Gastrocnemius medialis (tissue), 4 donors: Measurements from ENCODE around the gene HADH. TPM values are rescaled to one million over a fixed set of nuclear protein-coding genes. Genes with fewer than 3 reads are reported as not detected.

ENCODE experiments used
- ATAC-seq, 2 donors: fragments of 150-250 bp; one replicate each; pipeline ENCODE4 v1.9.1; 2016
- DNase-seq, 2 donors: peaks; one replicate each; pipeline ENCODE4 v3.0.0-alpha.2; 2019
- H3K27ac ChIP-seq, 4 donors: fragments of 200-600 bp; sonication (generic); 1 replicate in 1 of 4; 2 replicates in 3 of 4; pipeline ENCODE4 v1.5.1; 2016 to 2018; ENCODE audit warnings: mild to moderate bottlenecking in 2 of 4, moderate library complexity in 1 of 4
- H3K27me3 ChIP-seq, 3 donors: fragments of 200-600 bp; sonication (generic) in 2 of 3; 1 replicate in 1 of 3; 2 replicates in 2 of 3; pipeline versions ENCODE4 v1.5.1 to v1.6.0; 2016 to 2019; ENCODE audit warnings: mild to moderate bottlenecking in 1 of 3, moderate library complexity in 1 of 3
- H3K36me3 ChIP-seq, 2 donors: fragments of 200-600 bp; sonication (generic) in 1 of 2; one replicate each; pipeline ENCODE4 v1.5.1; 2017 to 2018
- H3K4me1 ChIP-seq, 2 donors: fragments of 200-600 bp; sonication (generic) in 1 of 2; one replicate each; pipeline ENCODE4 v1.5.1; 2016 to 2017; ENCODE audit warnings: mild to moderate bottlenecking in 2 of 2
- H3K4me3 ChIP-seq, 4 donors: fragments of 200-600 bp; sonication (generic) in 3 of 4; 1 replicate in 1 of 4; 2 replicates in 3 of 4; pipeline ENCODE4 v1.5.1; 2016 to 2019; ENCODE audit warnings: mild to moderate bottlenecking in 2 of 4
- H3K9me3 ChIP-seq, 3 donors: fragments of 200-600 bp; sonication (generic) in 2 of 3; 1 replicate in 1 of 3; 2 replicates in 2 of 3; pipeline ENCODE4 v1.5.1; 2016 to 2019
- POLR2A ChIP-seq, 2 donors: fragments of 450-650 bp; IDR thresholded peaks; one replicate each; pipeline ENCODE4 v1.6.1; 2017; ENCODE audit warnings: antibody characterized with exemption in 2 of 2, mild to moderate bottlenecking in 2 of 2, moderate library complexity in 2 of 2
- in situ Hi-C, 4 donors: fragments of 200-750 bp; cut with MboI; loops; one replicate each; pipeline versions ENCODE4 v1.15.0 to v1.8.0; 2017; ENCODE audit warnings: low sequenced_read_pairs in 4 of 4
- intact Hi-C: fragments of 100-400 bp; cut with DNase I; formaldehyde crosslinking; loops from one replicate; pipeline ENCODE4 v1.15.1; 2023; ENCODE audit warnings: low total_unique reads
- total RNA-seq, 4 donors: library from RNA; depleted of rRNA; stranded (reverse); fragments of >200 nt; gene quantifications; one replicate each; pipeline versions ENCODE4 v1.1.0 to v1.2.3, GENCODE V29; 2016
- TF ChIP-seq, protein P1 (sequence below), 5 experiments: fragments of 450-650 bp in 3 of 5; fragments of 200-600 bp in 2 of 5; sonication (generic) in 2 of 5; IDR thresholded peaks in 4 of 5; conservative IDR thresholded peaks in 1 of 5; 1 replicate in 4 of 5; 2 replicates in 1 of 5; pipeline ENCODE4 v1.5.1; 2016 to 2019; ENCODE audit warnings: antibody characterized with exemption in 5 of 5, mild to moderate bottlenecking in 3 of 5, moderate library complexity in 3 of 5

Gene HADH
- total RNA-seq, 4 donors from 2014 or later, result 78.0 to 137 (median 105) TPM

DNA sequence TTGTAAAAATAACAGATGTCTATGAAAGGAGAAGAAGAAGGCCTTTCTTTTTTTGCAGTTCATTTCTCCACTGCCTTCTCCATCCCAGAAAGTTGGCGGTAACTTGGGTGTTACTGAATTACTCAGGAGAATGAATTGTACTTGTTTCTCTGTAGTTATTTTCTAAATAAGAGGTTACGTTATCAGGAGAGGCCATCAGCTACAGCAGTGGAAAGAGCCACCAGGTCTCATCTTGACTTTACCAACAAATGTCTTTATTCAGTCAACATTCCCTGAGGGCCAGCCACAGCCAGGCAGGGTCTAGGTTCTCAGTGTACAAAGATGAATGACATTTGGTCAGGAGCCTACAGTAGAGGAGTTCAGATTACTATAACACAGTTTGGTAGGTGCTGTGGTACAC is 8.1 kb downstream of the HADH start:
- ATAC-seq, result peak; percentile 30 to 49
- no peak overlapping the region for H3K4me3 ChIP-seq

GRCh38 chr4:107999932-108000539 is 10.3 kb downstream of the HADH start:
- TF ChIP-seq, protein P1, sequence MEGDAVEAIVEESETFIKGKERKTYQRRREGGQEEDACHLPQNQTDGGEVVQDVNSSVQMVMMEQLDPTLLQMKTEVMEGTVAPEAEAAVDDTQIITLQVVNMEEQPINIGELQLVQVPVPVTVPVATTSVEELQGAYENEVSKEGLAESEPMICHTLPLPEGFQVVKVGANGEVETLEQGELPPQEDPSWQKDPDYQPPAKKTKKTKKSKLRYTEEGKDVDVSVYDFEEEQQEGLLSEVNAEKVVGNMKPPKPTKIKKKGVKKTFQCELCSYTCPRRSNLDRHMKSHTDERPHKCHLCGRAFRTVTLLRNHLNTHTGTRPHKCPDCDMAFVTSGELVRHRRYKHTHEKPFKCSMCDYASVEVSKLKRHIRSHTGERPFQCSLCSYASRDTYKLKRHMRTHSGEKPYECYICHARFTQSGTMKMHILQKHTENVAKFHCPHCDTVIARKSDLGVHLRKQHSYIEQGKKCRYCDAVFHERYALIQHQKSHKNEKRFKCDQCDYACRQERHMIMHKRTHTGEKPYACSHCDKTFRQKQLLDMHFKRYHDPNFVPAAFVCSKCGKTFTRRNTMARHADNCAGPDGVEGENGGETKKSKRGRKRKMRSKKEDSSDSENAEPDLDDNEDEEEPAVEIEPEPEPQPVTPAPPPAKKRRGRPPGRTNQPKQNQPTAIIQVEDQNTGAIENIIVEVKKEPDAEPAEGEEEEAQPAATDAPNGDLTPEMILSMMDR (IDR thresholded peaks at IDR 0.05 in 4 of 5, conservative IDR thresholded peaks at IDR 0.05 in 1 of 5), result no peak
- no peak for TF ChIP-seq POLR2A (IDR thresholded peaks at IDR 0.05)
- Histone ChIP-seq H3K27ac (peak overlapping the region; percentile 92 to 99 (median 96)), H3K36me3 (no peaks in the 10 kb centered on the region), H3K4me1 (peaks cover 73 to 80% of the 10 kb centered on the region in 2 donors), H3K4me3 (no peak overlapping the region), H3K9me3 (no peaks in the 10 kb centered on the region), H3K27me3 (no peaks in the 10 kb centered on the region)
- in situ Hi-C loops (no loop called here), intact Hi-C loops (no loop called here)
- DNase-seq (peak; percentile 24 to 36), ATAC-seq (peak; percentile 55 to 64)

More for the DNA sequence above, 8.1 kb downstream of the HADH start:
- H3K36me3 ChIP-seq, result no peaks in the 10 kb centered on the region
- in situ Hi-C loops (no loop called here), intact Hi-C loops (no loop called here)
- no peaks in the 10 kb centered on the region for H3K9me3 ChIP-seq
- H3K27me3 ChIP-seq, result no peaks in the 10 kb centered on the region
- peak overlapping the region; percentile 92 to 99 (median 96) for H3K27ac ChIP-seq
- H3K4me1 ChIP-seq, result peaks cover 81 to 86% of the 10 kb centered on the region in 2 donors
- TF ChIP-seq, protein P1 (IDR thresholded peaks at IDR 0.05 in 4 of 5, conservative IDR thresholded peaks at IDR 0.05 in 1 of 5), result no peak
- TF ChIP-seq POLR2A (IDR thresholded peaks at IDR 0.05), result no peak
- DNase-seq, result peak in 1 of 2 donors; percentile 24

DNA sequence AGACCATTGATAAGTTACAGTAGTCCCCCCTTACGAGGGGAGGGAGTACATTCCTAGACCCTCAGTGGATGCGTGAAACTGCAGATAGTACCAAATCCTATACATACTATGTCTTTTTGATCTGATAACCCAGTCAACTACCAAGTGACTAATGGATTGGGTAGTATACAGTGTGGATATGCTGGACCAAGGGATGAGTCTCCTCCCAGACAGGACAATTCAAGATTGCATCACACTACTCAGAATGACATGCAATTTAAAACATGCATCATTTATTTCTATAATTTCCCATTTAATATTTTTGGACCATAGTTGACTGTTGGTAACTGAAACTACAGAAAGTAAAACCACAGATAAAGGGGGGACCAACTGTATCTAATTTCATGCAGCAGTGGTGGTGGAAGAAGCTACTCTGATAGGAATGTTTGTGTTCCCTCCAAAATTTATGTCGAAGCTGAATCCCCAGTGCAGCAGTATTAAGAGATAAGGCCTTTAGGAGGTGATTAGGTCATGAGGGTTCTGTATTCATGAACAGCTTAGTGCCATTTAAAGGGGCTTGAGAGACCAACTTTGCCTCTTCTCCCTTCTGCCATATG is 11.9 kb downstream of the HADH start:
- TF ChIP-seq, protein P1 (IDR thresholded peaks at IDR 0.05 in 4 of 5, conservative IDR thresholded peaks at IDR 0.05 in 1 of 5), result no peak
- TF ChIP-seq POLR2A (IDR thresholded peaks at IDR 0.05), result no peak
- Histone ChIP-seq H3K4me3 (no peak overlapping the region), H3K27me3 (no peaks in the 10 kb centered on the region), H3K4me1 (peaks cover 74 to 80% of the 10 kb centered on the region in 2 donors), H3K27ac (peak overlapping the region; percentile 92 to 99 (median 96)), H3K9me3 (no peaks in the 10 kb centered on the region), H3K36me3 (no peaks in the 10 kb centered on the region)
- in situ Hi-C loops, result no loop called here
- DNase-seq (no peak), ATAC-seq (no peak)
- intact Hi-C loops, result no loop called here

DNA sequence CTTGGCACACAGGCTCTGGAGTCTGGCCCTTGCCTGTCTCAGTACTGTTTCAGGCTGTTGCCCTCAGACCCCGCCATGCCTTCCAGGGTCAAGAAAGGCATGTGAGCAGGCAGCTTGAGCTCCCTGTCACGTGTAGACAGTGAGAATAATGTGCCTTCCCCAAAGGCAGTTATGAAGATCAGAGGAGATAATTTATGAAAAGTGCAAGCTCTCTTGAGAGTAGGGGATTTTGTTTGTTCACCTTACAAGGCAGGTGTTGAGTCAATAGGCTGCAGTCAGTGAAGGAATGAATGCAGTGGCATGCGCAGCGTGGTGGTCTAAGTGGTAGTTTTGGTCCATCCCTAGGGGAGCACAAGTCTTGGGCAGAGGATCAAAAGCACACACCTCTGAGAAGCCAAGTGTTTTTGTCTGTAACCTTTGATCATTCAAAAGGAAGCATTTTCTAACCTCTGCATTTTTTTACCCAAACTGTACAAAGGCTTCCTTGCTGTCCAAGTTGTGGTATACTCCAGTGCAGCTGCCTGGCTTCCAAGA is 14.4 kb downstream of the HADH start:
- Histone ChIP-seq H3K4me1 (peaks cover 65 to 78% of the 10 kb centered on the region in 2 donors), H3K4me3 (no peak overlapping the region), H3K27me3 (no peaks in the 10 kb centered on the region), H3K36me3 (no peaks in the 10 kb centered on the region), H3K9me3 (no peaks in the 10 kb centered on the region), H3K27ac (peak overlapping the region; percentile 80 to 96 (median 88))
- in situ Hi-C loops, result no loop called here
- DNase-seq (no peak), ATAC-seq (no peak)
- TF ChIP-seq, protein P1 (IDR thresholded peaks at IDR 0.05 in 4 of 5, conservative IDR thresholded peaks at IDR 0.05 in 1 of 5), result no peak
- no peak for TF ChIP-seq POLR2A (IDR thresholded peaks at IDR 0.05)
- intact Hi-C loops, result no loop called here
